ENCODE results near the gene DLK2.

The DLK2 gene

DNA sequence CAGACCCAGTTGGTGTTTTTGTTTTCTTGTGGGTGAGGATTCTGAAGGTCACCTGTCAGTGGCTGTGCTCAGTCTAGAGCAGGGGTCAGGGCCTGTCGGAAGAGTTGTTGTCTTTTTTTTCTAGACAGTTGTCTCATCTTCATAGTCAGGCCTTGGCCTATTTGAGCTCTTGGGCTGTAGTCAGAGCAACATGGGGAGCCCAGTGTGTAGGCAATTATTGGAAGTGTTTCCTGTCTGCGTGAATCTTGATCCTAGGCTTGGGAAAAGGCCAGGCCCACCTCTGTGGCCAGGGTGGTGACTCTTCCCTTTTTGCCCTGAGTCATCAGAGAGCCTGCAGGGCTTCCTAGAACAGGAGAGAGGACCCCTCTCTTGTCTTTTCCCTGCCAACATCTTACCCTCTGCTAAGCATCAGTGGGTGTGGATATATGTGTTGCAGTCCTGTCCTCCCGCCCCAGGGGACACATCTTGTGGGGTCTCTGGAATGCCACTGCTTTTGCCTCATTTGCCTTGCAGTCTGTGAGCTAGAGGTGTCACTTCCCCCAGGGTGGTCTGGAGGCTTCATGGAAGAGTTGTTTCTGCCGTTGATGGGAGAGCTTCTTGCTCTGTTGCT lies 33.4 kb upstream of the DLK2 start:
- DNase-seq (ENCODE audit: extremely low spot score): no peak
- TF ChIP-seq CTCF (IDR thresholded peaks at IDR 0.05; ENCODE audit: control extremely low read depth, extremely low read depth, low read depth, missing control alignments): no peak
- ChIA-PET POLR2A (no interaction called here), CTCF (interaction anchor here (1.0 to 11.7 kb wide), 5 partner anchors 9 to 62 kb away, joined by 3 to 125 read pairs (median 7); partner anchors contain the start of genes ABCC10 and TJAP1)

DNA sequence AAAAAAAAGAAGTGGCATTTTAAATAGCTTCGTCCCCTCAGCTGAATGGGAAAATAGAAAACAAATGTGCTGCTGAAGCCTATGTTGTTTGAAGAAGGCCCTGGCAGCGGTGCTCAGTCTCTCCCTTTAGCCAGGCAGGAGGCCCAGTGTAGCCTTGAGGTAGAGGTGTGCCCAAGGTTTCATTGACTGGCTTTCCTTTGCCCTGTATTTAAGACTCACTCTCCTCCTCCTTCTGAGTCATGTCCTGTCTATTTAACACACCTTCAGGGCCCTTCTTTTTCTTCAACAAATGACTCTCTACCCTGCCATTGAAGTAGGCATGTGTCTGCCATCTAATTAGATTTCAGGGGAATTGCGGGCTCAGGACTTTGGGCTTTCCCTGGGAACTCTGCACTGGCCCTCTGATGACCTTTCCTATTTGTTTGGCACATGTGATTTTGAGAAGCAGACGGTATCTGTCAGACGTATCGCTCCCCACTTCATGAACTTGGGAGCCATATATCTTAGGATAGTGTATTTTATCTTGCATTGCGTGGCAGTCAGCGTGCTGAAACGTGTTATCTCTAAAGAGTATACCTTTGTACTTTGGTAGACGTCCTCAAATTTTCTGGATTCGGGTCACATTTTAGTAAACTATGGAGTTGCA lies 26.4 kb upstream of the DLK2 start:
- no peak for DNase-seq (ENCODE audit: extremely low spot score)
- TF ChIP-seq CTCF (IDR thresholded peaks at IDR 0.05; ENCODE audit: control extremely low read depth, extremely low read depth, low read depth, missing control alignments): no peak
- CTCF ChIA-PET: interaction anchor here (0.9 to 6.4 kb wide), 4 partner anchors 8 to 23 kb away, joined by 3 to 42 read pairs (median 12); no protein-coding TSS in a partner anchor
- POLR2A ChIA-PET: no interaction called here

DNA sequence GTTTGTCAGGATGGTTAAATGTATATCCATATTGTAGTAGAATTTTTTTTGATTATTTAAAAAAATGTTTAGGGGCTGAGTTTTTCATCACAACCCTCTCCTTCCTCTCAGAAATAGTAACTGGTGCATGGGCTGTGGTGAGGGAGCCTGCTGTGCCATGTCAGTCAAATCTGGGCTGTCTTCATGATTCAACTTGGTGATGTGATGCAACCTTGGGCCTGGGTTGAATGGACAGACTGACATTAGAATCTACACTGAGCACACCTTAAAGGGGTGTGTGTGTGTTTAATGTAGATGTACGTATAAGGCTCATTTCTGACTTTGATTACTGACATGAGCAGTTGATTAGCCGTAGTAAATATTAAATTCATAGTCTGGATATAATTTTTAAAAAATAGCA lies 25.7 kb upstream of the DLK2 start:
- CTCF ChIA-PET: interaction anchor here (0.9 to 3.6 kb wide), 4 partner anchors 8 to 26 kb away, joined by 3 to 13 read pairs (median 10); no protein-coding TSS in a partner anchor

GRCh38 chr6:43478008-43478372 lies 22.6 kb upstream of the DLK2 start:
- no peak for TF ChIP-seq CTCF (IDR thresholded peaks at IDR 0.05; ENCODE audit: control extremely low read depth, extremely low read depth, low read depth, missing control alignments)
- ChIA-PET CTCF (interaction anchor here (1.0 to 4.0 kb wide), 6 partner anchors 12 to 29 kb away, joined by 3 to 21 read pairs (median 4); no protein-coding TSS in a partner anchor), POLR2A (interaction anchor here (0.6 to 1.0 kb wide), 3 partner anchors 18 to 164 kb away, joined by 3 to 6 read pairs (median 3); no protein-coding TSS in a partner anchor)
- DNase-seq (ENCODE audit: extremely low spot score): no peak

More for the DNA sequence above, 25.7 kb upstream of the DLK2 start:
- POLR2A ChIA-PET: no interaction called here
- TF ChIP-seq CTCF (IDR thresholded peaks at IDR 0.05; ENCODE audit: control extremely low read depth, extremely low read depth, low read depth, missing control alignments): no peak
- no peak for DNase-seq (ENCODE audit: extremely low spot score)

DNA sequence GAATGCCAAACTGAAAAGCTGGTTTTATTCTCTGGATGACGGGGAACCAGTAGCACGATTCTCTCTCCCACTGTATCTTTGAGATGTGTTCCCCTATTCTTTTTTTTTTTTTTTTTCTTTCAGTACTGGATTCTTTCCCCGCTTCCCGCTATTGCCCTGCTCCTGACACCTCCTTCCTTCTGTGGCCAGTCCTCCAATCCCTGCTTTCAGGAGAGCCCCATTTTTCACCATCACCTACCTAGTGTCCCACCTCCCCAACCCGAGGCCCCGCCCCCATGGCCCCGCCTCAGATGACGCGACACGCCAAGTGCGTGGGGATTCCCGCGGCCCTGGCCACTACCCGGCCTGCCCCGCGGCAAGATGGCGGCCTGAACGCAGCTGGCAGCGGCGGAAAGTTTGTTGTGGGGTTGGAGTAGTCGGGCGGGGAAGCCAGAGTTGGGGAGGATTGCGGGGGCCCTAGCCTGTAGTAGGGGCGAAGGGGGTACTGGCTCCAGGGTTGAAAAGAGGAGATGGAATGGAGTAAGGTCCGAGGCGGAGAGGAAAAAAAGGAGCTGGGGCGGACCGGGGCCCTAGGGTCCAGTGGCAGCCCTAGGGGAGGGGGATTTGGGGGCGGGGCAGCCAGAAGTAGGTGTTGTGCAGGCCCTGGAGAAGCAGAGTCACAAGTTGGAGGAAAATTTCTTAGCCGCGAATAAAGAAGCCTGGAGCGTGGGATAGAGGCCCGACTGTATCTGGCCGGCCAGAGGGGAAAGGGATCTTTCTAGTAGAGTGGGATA lies 22.1 kb upstream of the DLK2 start, which contains the start of gene TJAP1:
TJAP1 (plus strand) TSS at position 336 of the 773 bp plus-strand sequence. CDS start 21,432 bp downstream, outside the sequence.
- POLR2A ChIA-PET: interaction anchor here (0.6 to 1.0 kb wide), 5 partner anchors 19 to 164 kb away, joined by 3 to 6 read pairs (median 3); partner anchors contain the start of gene LRRC73

More for the DNA sequence above, 22.1 kb upstream of the DLK2 start, which contains the start of gene TJAP1:
- peak; percentile 96 for DNase-seq (ENCODE audit: extremely low spot score)
- TF ChIP-seq CTCF (IDR thresholded peaks at IDR 0.05; ENCODE audit: control extremely low read depth, extremely low read depth, low read depth, missing control alignments): no peak
- CTCF ChIA-PET: interaction anchor here (1.0 to 4.0 kb wide), 4 partner anchors 12 to 29 kb away, joined by 3 to 21 read pairs (median 4); no protein-coding TSS in a partner anchor

All from GM10248 (cell line).